A549 (cell line): ENCODE data around the gene EPHA1. TPM values are rescaled to one million over a fixed set of nuclear protein-coding genes. Genes with fewer than 3 reads are reported as not detected.

Source experiments
- ATAC-seq, 2 experiments: fragments of 200-7000 bp in 1 of 2; fragments of >200 bp in 1 of 2; cut with Nextera tagmentation in 1 of 2; cut with Tn5 transposase in 1 of 2; 3 replicates each; pipeline versions ENCODE4 v1.8.0 to v1.9.1; 2018 to 2020; ENCODE audit warnings: mild to moderate bottlenecking in 1 of 2, moderate library complexity in 1 of 2
- CTCF ChIA-PET: fragments of 300-600 bp; sonication (Branson Sonifier 250); formaldehyde crosslinking; extraction: SDS; loops from one replicate; lab custom pipeline; 2021; ENCODE audit warnings: antibody characterized with exemption, inconsistent platforms; lab: Yijun Ruan, JAX
- POLR2A ChIA-PET: fragments of 350-600 bp; formaldehyde crosslinking; extraction: SDS; loops from one replicate; lab custom pipeline; 2021; ENCODE audit warnings: antibody characterized with exemption, inconsistent platforms; lab: Yijun Ruan, JAX
- DNase-seq, 2 experiments: peaks; one replicate each; pipeline versions ENCODE4 v3.0.0 to v3.0.0-alpha.2; 2011 to 2016; ENCODE audit warnings: low read depth in 1 of 2, low spot score in 1 of 2
- FAIRE-seq: peaks from 2 replicates; lab custom pipeline; 2011; peaks lifted over from hg19 to GRCh38; lab: Jason Lieb, UNC
- H3K27ac ChIP-seq, 2 experiments: fragments of >200 bp; sonication (Bioruptor Twin); formaldehyde crosslinking; 3 replicates each; pipeline ENCODE4 v1.5.1; 2016 to 2017
- H3K4me1 ChIP-seq: fragments of >200 bp; sonication (Bioruptor Twin); formaldehyde crosslinking; 3 replicates; pipeline ENCODE4 v1.6.1; 2016
- H3K4me2 ChIP-seq: fragments of >200 bp; sonication (Bioruptor Twin); formaldehyde crosslinking; 3 replicates; pipeline ENCODE4 v1.6.1; 2016
- H3K4me3 ChIP-seq: fragments of >200 bp; sonication (Bioruptor Twin); formaldehyde crosslinking; 3 replicates; pipeline ENCODE4 v1.5.1; 2016
- H3K9me3 ChIP-seq: fragments of >200 bp; sonication (Bioruptor Twin); formaldehyde crosslinking; 3 replicates; pipeline ENCODE4 v1.6.1; 2016
- CBX8 ChIP-seq: fragments of 200-600 bp; sonication (generic); IDR thresholded peaks from 2 replicates; pipeline ENCODE4 v1.6.1; 2016
- EHMT2 ChIP-seq: fragments of 200-600 bp; sonication (generic); IDR thresholded peaks from 2 replicates; pipeline ENCODE4 v1.6.1; 2016; ENCODE audit warnings: antibody characterized with exemption, low read depth, mild to moderate bottlenecking, moderate library complexity
- ESRRA ChIP-seq: fragments of 150-350 bp; IDR thresholded peaks from 2 replicates; pipeline ENCODE4 v1.6.1; 2014; ENCODE audit warnings: mild to moderate bottlenecking, low read length, borderline replicate concordance
- FOSB ChIP-seq: fragments of 250-450 bp; sonication (Bioruptor Pico); IDR thresholded peaks from 2 replicates; pipeline ENCODE4 v1.5.0; 2020; ENCODE audit warnings: mild to moderate bottlenecking, moderate library complexity
- FOXS1 ChIP-seq: fragments of 250-450 bp; sonication (Bioruptor Pico); IDR thresholded peaks from 2 replicates; pipeline ENCODE4 v1.5.0; 2020; ENCODE audit warnings: mild to moderate bottlenecking, moderate library complexity
- GATA3 ChIP-seq: IDR thresholded peaks from 2 replicates; pipeline ENCODE4 v1.6.1; 2012; ENCODE audit warnings: borderline replicate concordance
- HMGXB4 ChIP-seq: fragments of 250-450 bp; sonication (Bioruptor Pico); IDR thresholded peaks from 2 replicates; pipeline ENCODE4 v1.5.0; 2021; ENCODE audit warnings: mild to moderate bottlenecking, moderate library complexity, borderline replicate concordance
- HOXA7 ChIP-seq: fragments of 250-450 bp; sonication (Bioruptor Pico); IDR thresholded peaks from 2 replicates; pipeline ENCODE4 v1.5.0; 2020; ENCODE audit warnings: mild to moderate bottlenecking, moderate library complexity
- JUN ChIP-seq, 2 experiments: fragments of >200 bp; sonication (Bioruptor Twin); formaldehyde crosslinking; IDR thresholded peaks; 2 replicates in 1 of 2; 3 replicates in 1 of 2; pipeline ENCODE4 v1.6.1; 2016 to 2017
- KDM1A ChIP-seq: fragments of 200-600 bp; sonication (generic); IDR thresholded peaks from 2 replicates; pipeline ENCODE4 v1.6.1; 2016; ENCODE audit warnings: low read depth, mild to moderate bottlenecking
- MAZ ChIP-seq: fragments of 150-350 bp; IDR thresholded peaks from 2 replicates; pipeline ENCODE4 v1.6.1; 2014; ENCODE audit warnings: antibody characterized with exemption, low read depth, low read length, borderline replicate concordance
- NFE2L2 ChIP-seq: fragments of 150-350 bp; conservative IDR thresholded peaks from 2 replicates; pipeline ENCODE4 v1.6.1; 2014; ENCODE audit warnings: low read length
- RAD21 ChIP-seq, 2 experiments: fragments of >200 bp in 1 of 2; sonication (Bioruptor Twin) in 1 of 2; formaldehyde crosslinking in 1 of 2; IDR thresholded peaks in 1 of 2; conservative IDR thresholded peaks in 1 of 2; 2 replicates in 1 of 2; 3 replicates in 1 of 2; pipeline ENCODE4 v1.6.1; 2012 to 2018; ENCODE audit warnings: inconsistent platforms in 1 of 2
- RARB ChIP-seq: fragments of 250-450 bp; sonication (Bioruptor Pico); IDR thresholded peaks from 2 replicates; pipeline ENCODE4 v1.8.0; 2021; ENCODE audit warnings: mild to moderate bottlenecking, moderate library complexity
- SREBF2 ChIP-seq: fragments of 450-650 bp; IDR thresholded peaks from 2 replicates; pipeline ENCODE4 v1.6.1; 2014; ENCODE audit warnings: mild to moderate bottlenecking, moderate library complexity
- ZC3H11A ChIP-seq: fragments of 450-650 bp; IDR thresholded peaks from 2 replicates; pipeline ENCODE4 v1.6.1; 2014; ENCODE audit warnings: antibody characterized with exemption, mild to moderate bottlenecking
- WGBS: methylation state at CpG from one replicate; pipeline ENCODE4 v1.1.6; 2017; ENCODE audit errors: missing lambda C conversion rate; 5-methylcytosine and 5-hydroxymethylcytosine counted together
- polyA plus RNA-seq, 4 experiments: library from polyadenylated mRNA; depleted of rRNA in 3 of 4; stranded (reverse); fragments of >200 nt; fragmentation: RNase III in 1 of 4; extraction: RNeasy Plus Mini Kit Qiagen cat#74134 plus additional on column Dnase treatment in 1 of 4; gene quantifications; 2 replicates in 3 of 4; 3 replicates in 1 of 4; pipeline ENCODE4 v1.2.3, GENCODE V29; 2011 to 2017
- TF ChIP-seq, protein P1 (sequence below): IDR thresholded peaks from 2 replicates; pipeline ENCODE4 v1.6.1; 2012
- TF ChIP-seq, protein P2 (sequence below): IDR thresholded peaks from 2 replicates; pipeline ENCODE4 v1.6.1; 2012; ENCODE audit warnings: low read depth, borderline replicate concordance
- TF ChIP-seq, protein P3 (sequence below): fragments of 200-600 bp; sonication (generic); IDR thresholded peaks from 2 replicates; pipeline ENCODE4 v1.6.1; 2016; ENCODE audit warnings: antibody characterized with exemption, mild to moderate bottlenecking, moderate library complexity

The EPHA1 gene
- polyA plus RNA-seq, 2 of the 4 experiments (the other 2 are of a cell fraction), result not detected

DNA sequence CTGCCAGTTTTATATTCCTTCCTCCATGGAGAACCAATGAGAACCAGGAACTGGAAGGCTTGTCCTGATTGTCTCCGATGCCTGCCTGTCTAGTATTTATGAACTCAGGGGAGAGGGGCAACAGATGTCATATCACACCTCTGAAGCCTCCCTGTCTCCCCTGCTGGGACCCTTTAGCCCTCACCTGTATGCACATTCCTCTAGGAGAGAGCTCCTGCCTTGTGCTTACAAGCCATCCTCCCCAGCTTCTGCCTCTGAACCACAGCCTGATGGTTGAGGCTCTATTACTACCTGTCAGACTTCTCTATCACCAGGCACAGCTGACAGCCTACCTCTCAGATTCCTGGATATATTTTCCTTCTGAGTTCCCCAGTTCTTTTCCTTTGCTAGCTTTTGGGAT, 40.3 kb downstream of the EPHA1 start:
- Histone ChIP-seq H3K27ac (no peak overlapping the region; a peak in 1 of 6 replicates), H3K4me1 (peaks cover 22% of the 10 kb centered on the region), H3K4me2 (peak overlapping the region; percentile 0; the same call in 1 of the 3 replicates), H3K4me3 (no peak overlapping the region), H3K9me3 (no peaks in the 10 kb centered on the region)
- ChIA-PET CTCF (interaction anchor here (2.2 to 4.8 kb wide), 2 partner anchors 12 to 22 kb away, joined by 9 to 30 read pairs; no protein-coding TSS in a partner anchor), POLR2A (interaction anchor here (2.6 kb wide), 1 partner anchor 12 kb away, joined by 11 read pairs; no protein-coding TSS in a partner anchor)
- DNase-seq (no peak), ATAC-seq (peak in 1 of 2 experiments; percentile 19; a peak in 2 of 6 replicates), FAIRE-seq (no peak)
- whole genome bisulfite sequencing, result 81% methylated on average over 1 of the region's 1 CpG
- no peak for TF ChIP-seq ESRRA
- no peak for TF ChIP-seq CBX8
- no peak for TF ChIP-seq EHMT2
- TF ChIP-seq FOXS1 (CRISPR knock-in tag), result no peak
- no peak for TF ChIP-seq SREBF2

GRCh38 chr7:143367972-143368371, 40.7 kb downstream of the EPHA1 start:
- ATAC-seq, result peak; percentile 65 to 72; a peak in 4 of 6 replicates
- FAIRE-seq, result no peak
- H3K9me3 ChIP-seq, result no peaks in the 10 kb centered on the region
- WGBS, result 58% methylated on average over 4 of the region's 4 CpGs
- no peak overlapping the region for H3K27ac ChIP-seq
- CTCF ChIA-PET, result interaction anchor here (3.6 to 4.8 kb wide), 2 partner anchors 12 kb away, joined by 18 to 30 read pairs; no protein-coding TSS in a partner anchor
- TF ChIP-seq, protein P1, sequence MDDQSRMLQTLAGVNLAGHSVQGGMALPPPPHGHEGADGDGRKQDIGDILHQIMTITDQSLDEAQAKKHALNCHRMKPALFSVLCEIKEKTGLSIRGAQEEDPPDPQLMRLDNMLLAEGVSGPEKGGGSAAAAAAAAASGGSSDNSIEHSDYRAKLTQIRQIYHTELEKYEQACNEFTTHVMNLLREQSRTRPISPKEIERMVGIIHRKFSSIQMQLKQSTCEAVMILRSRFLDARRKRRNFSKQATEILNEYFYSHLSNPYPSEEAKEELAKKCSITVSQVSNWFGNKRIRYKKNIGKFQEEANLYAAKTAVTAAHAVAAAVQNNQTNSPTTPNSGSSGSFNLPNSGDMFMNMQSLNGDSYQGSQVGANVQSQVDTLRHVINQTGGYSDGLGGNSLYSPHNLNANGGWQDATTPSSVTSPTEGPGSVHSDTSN, result no peak
- no peak for TF ChIP-seq RAD21 (conservative IDR thresholded peaks at IDR 0.05 in 1 of 2, IDR thresholded peaks at IDR 0.05 in 1 of 2)
- TF ChIP-seq ESRRA, result no peak
- TF ChIP-seq, protein P2, sequence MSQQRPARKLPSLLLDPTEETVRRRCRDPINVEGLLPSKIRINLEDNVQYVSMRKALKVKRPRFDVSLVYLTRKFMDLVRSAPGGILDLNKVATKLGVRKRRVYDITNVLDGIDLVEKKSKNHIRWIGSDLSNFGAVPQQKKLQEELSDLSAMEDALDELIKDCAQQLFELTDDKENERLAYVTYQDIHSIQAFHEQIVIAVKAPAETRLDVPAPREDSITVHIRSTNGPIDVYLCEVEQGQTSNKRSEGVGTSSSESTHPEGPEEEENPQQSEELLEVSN, result no peak
- TF ChIP-seq RARB, result no peak
- TF ChIP-seq, protein P3, sequence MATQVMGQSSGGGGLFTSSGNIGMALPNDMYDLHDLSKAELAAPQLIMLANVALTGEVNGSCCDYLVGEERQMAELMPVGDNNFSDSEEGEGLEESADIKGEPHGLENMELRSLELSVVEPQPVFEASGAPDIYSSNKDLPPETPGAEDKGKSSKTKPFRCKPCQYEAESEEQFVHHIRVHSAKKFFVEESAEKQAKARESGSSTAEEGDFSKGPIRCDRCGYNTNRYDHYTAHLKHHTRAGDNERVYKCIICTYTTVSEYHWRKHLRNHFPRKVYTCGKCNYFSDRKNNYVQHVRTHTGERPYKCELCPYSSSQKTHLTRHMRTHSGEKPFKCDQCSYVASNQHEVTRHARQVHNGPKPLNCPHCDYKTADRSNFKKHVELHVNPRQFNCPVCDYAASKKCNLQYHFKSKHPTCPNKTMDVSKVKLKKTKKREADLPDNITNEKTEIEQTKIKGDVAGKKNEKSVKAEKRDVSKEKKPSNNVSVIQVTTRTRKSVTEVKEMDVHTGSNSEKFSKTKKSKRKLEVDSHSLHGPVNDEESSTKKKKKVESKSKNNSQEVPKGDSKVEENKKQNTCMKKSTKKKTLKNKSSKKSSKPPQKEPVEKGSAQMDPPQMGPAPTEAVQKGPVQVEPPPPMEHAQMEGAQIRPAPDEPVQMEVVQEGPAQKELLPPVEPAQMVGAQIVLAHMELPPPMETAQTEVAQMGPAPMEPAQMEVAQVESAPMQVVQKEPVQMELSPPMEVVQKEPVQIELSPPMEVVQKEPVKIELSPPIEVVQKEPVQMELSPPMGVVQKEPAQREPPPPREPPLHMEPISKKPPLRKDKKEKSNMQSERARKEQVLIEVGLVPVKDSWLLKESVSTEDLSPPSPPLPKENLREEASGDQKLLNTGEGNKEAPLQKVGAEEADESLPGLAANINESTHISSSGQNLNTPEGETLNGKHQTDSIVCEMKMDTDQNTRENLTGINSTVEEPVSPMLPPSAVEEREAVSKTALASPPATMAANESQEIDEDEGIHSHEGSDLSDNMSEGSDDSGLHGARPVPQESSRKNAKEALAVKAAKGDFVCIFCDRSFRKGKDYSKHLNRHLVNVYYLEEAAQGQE, result no peak
- no peak for TF ChIP-seq HMGXB4 (CRISPR knock-in tag)
- no peak for TF ChIP-seq KDM1A
- TF ChIP-seq FOSB (CRISPR knock-in tag), result no peak
- TF ChIP-seq JUN (IDR thresholded peaks at IDR 0.05), result no peak
- no peak for TF ChIP-seq ZC3H11A
- TF ChIP-seq MAZ, result no peak
- no peak for TF ChIP-seq NFE2L2
- TF ChIP-seq EHMT2, result no peak
- no peak for TF ChIP-seq HOXA7 (CRISPR knock-in tag)
- no peak for TF ChIP-seq GATA3
- TF ChIP-seq, all 56 proteins: peak for 0
- H3K4me2 ChIP-seq, result peak overlapping the region; percentile 0; the same call in 1 of the 3 replicates
- no peak overlapping the region for H3K4me3 ChIP-seq
- H3K4me1 ChIP-seq, result peaks cover 22% of the 10 kb centered on the region
- peak in 1 of 2 experiments; percentile 58 for DNase-seq
- POLR2A ChIA-PET, result interaction anchor here (2.6 kb wide), 1 partner anchor 12 kb away, joined by 11 read pairs; no protein-coding TSS in a partner anchor
